Panc1 (cell line): ENCODE results near the gene KCNMB2.

ENCODE experiments used
- CTCF ChIP-seq: fragments of 450-650 bp; IDR thresholded peaks from 2 replicates; pipeline ENCODE4 v1.5.1; 2017; ENCODE audit warnings: mild to moderate bottlenecking
- POLR2AphosphoS5 ChIP-seq: IDR thresholded peaks from 2 replicates; pipeline ENCODE4 v1.6.1; 2012; ENCODE audit warnings: mild to moderate bottlenecking, low read depth, low read length, moderate library complexity
- REST ChIP-seq, 2 experiments: IDR thresholded peaks; 2 replicates each; pipeline ENCODE4 v1.6.1; 2011 to 2012; ENCODE audit warnings: low read depth in 2 of 2, control low read depth in 1 of 2, low read length in 1 of 2, mild to moderate bottlenecking in 1 of 2, moderate library complexity in 1 of 2; ENCODE audit not compliant: insufficient read depth in 1 of 2
- SIN3A ChIP-seq: IDR thresholded peaks from 2 replicates; pipeline ENCODE4 v1.6.1; 2012; ENCODE audit warnings: low read depth, mild to moderate bottlenecking, low read length, moderate library complexity, borderline replicate concordance; ENCODE audit not compliant: insufficient read depth
- TCF7L2 ChIP-seq: IDR thresholded peaks from 2 replicates; pipeline ENCODE4 v1.6.1; 2011; ENCODE audit warnings: mild to moderate bottlenecking, low read depth, low read length, inconsistent platforms

DNA sequence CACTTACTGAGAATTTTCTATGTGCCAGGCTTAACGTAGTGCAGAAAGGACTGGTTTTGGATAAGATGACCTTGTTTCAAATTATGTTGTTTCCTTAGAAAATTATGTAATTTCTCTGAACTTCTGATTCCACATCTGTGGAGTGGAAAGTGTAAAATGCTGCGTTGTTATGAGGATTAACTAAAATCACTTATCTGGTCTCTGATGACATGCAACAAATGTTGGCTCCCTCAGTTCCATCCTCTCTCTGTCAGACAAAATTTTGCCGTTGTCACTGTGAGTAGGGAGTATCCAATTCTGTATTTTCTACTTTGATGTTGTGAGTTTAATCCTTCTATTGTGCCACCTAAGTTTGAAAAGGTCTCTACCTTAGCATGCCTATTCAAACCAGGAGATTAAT is 175.5 kb downstream of the KCNMB2 start:
- TF ChIP-seq CTCF (no peak), POLR2AphosphoS5 (no peak), REST (IDR thresholded peaks at IDR 0.05; ENCODE audit: insufficient read depth in 1 of 2, low read depth in 2 of 2, low read length in 1 of 2) (no peak), TCF7L2 (no peak), SIN3A (no peak)
